ENCODE results near the gene EID1. TPM values are rescaled to one million over a fixed set of nuclear protein-coding genes. Genes with fewer than 3 reads are reported as not detected.

The EID1 gene
- total and polyA plus RNA-seq, 9 of the 15 experiments (the other 6 are each of a cell fraction or from before 2014, with no cell fraction given), result 46.5 to 211 (median 143) TPM

DNA sequence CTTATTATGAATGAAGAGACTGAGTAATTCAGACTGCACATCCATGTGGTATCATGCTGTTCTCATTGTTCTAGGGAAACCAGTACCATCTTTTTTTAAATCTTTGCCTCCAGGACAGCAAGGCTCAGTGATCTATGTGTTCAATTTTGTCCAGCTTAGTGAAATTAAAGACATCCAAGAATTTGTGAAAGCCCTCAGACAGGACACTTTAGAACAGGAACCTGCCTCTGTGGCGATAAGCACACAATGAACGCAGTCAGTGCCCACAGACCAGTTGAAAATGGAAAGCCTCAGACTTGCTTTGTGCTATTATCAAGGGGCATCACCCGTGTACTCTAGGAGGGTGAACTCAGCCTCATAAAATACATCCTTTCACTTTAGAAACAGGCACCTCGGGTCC lies 20.1 kb downstream of the EID1 start:
- Histone ChIP-seq H3K9me1 (ENCODE audit: control insufficient read depth, insufficient read depth, low read length) (no peaks in the 10 kb centered on the region), H3K79me2 (ENCODE audit: control insufficient read depth, insufficient read depth, low read length) (no peaks in the 10 kb centered on the region), H3K9ac (ENCODE audit: insufficient read depth in 1 of 2, low read depth in 2 of 2, low read length in 2 of 2) (peak overlapping the region in 1 of 2 experiments; percentile 48; a peak in 1 of 4 replicates), H4K20me1 (replicated peaks; ENCODE audit: control insufficient read depth, insufficient read depth, low read length) (no peaks in the 10 kb centered on the region), H2AFZ (ENCODE audit: low read depth, low read length) (peak overlapping the region; percentile 91), H3K27ac (ENCODE audit: extremely low read depth, low read depth, low read length) (no peak overlapping the region), H3K27me3 (ENCODE audit: control insufficient read depth in 2 of 2, insufficient read depth in 2 of 2, low read length in 2 of 2) (no peaks in the 10 kb centered on the region), H3K9me3 (replicated peaks; ENCODE audit: control insufficient read depth, insufficient read depth, low read depth, low read length) (no peaks in the 10 kb centered on the region), H3K4me3 (no peak overlapping the region), H3K36me3 (ENCODE audit: control insufficient read depth, insufficient read depth, low read length) (no peaks in the 10 kb centered on the region), H3K4me1 (replicated peaks in 1 of 2; ENCODE audit: control insufficient read depth in 2 of 2, insufficient read depth in 2 of 2, low read length in 2 of 2) (peaks cover 5 to 12% of the 10 kb centered on the region in 2 experiments; a peak in 4 of 5 replicates), H3K4me2 (ENCODE audit: insufficient read depth, low read length) (peak overlapping the region; percentile 49)
- no peak for DNase-seq (ENCODE audit: extremely low read depth in 1 of 4, low spot score in 3 of 4)
- in situ Hi-C loops (cut with MboI) (no loop called here), intact Hi-C loops (cut with micrococcal nuclease) (no loop called here)
- FAIRE-seq, result peak; percentile 42
- no peak for TF ChIP-seq ZNF384 (IDR thresholded peaks at IDR 0.05; ENCODE audit: low read depth, low read length)
- TF ChIP-seq ZNF699 (CRISPR knock-in tag; IDR thresholded peaks at IDR 0.05; ENCODE audit: insufficient replicate concordance), result no peak
- TF ChIP-seq ZNF444 (CRISPR knock-in tag; IDR thresholded peaks at IDR 0.05), result no peak
- TF ChIP-seq, protein P1, sequence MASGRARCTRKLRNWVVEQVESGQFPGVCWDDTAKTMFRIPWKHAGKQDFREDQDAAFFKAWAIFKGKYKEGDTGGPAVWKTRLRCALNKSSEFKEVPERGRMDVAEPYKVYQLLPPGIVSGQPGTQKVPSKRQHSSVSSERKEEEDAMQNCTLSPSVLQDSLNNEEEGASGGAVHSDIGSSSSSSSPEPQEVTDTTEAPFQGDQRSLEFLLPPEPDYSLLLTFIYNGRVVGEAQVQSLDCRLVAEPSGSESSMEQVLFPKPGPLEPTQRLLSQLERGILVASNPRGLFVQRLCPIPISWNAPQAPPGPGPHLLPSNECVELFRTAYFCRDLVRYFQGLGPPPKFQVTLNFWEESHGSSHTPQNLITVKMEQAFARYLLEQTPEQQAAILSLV (tag; IDR thresholded peaks at IDR 0.05), result no peak
- TF ChIP-seq NFIX (CRISPR knock-in tag; IDR thresholded peaks at IDR 0.05; ENCODE audit: low read depth), result no peak
- no peak for TF ChIP-seq PHTF2 (CRISPR knock-in tag; IDR thresholded peaks at IDR 0.05)
- TF ChIP-seq, protein P2, sequence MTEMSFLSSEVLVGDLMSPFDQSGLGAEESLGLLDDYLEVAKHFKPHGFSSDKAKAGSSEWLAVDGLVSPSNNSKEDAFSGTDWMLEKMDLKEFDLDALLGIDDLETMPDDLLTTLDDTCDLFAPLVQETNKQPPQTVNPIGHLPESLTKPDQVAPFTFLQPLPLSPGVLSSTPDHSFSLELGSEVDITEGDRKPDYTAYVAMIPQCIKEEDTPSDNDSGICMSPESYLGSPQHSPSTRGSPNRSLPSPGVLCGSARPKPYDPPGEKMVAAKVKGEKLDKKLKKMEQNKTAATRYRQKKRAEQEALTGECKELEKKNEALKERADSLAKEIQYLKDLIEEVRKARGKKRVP (CRISPR knock-in tag; IDR thresholded peaks at IDR 0.05), result no peak
- TF ChIP-seq, protein P3, sequence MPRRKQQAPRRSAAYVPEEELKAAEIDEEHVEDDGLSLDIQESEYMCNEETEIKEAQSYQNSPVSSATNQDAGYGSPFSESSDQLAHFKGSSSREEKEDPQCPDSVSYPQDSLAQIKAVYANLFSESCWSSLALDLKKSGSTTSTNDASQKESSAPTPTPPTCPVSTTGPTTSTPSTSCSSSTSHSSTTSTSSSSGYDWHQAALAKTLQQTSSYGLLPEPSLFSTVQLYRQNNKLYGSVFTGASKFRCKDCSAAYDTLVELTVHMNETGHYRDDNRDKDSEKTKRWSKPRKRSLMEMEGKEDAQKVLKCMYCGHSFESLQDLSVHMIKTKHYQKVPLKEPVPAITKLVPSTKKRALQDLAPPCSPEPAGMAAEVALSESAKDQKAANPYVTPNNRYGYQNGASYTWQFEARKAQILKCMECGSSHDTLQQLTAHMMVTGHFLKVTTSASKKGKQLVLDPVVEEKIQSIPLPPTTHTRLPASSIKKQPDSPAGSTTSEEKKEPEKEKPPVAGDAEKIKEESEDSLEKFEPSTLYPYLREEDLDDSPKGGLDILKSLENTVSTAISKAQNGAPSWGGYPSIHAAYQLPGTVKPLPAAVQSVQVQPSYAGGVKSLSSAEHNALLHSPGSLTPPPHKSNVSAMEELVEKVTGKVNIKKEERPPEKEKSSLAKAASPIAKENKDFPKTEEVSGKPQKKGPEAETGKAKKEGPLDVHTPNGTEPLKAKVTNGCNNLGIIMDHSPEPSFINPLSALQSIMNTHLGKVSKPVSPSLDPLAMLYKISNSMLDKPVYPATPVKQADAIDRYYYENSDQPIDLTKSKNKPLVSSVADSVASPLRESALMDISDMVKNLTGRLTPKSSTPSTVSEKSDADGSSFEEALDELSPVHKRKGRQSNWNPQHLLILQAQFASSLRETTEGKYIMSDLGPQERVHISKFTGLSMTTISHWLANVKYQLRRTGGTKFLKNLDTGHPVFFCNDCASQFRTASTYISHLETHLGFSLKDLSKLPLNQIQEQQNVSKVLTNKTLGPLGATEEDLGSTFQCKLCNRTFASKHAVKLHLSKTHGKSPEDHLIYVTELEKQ (CRISPR knock-in tag; IDR thresholded peaks at IDR 0.05), result no peak
- TF ChIP-seq RBFOX2 (IDR thresholded peaks at IDR 0.05; ENCODE audit: low read depth, low read length), result no peak
- TF ChIP-seq NFE2 (IDR thresholded peaks at IDR 0.05; ENCODE audit: low read depth), result no peak
- POLR2A ChIA-PET, result interaction anchor here (0.6 kb wide), 1 partner anchor 229 kb away, joined by 3 read pairs; no protein-coding TSS in a partner anchor
- peak; percentile 44 for ATAC-seq
- CTCF ChIA-PET (ENCODE audit: low intra/inter-chr PET ratio), result no interaction called here
- no TSS peak for BruUV-seq (replicated peaks)
- WGBS (ENCODE audit: insufficient coverage, low coverage, missing lambda C conversion rate), result 16% methylated on average over 4 of the region's 4 CpGs
